ENCODE data around the gene IL4R.

Gene IL4R

GRCh38 chr16:27310576-27311447 lies 3.0 kb upstream of the IL4R start:
- Histone ChIP-seq H4K20me1 (ENCODE audit: insufficient read depth, low read length) (no peaks in the 10 kb centered on the region), H3F3A (ENCODE audit: insufficient read depth, low read length) (no peaks in the 10 kb centered on the region), H3K27ac (ENCODE audit: low read length) (no peak overlapping the region), H3K9ac (ENCODE audit: low read length) (no peak overlapping the region), H3K27me3 (replicated peaks; ENCODE audit: insufficient read depth, low read length) (no peaks in the 10 kb centered on the region), H3K79me2 (ENCODE audit: low read length) (no peaks in the 10 kb centered on the region), H3K4me2 (ENCODE audit: low read depth, low read length) (no peak overlapping the region), H3K36me3 (replicated peaks; ENCODE audit: insufficient read depth, low read length) (no peaks in the 10 kb centered on the region), H3K9me3 (replicated peaks; ENCODE audit: insufficient read depth, low read length) (no peaks in the 10 kb centered on the region), H3K4me1 (ENCODE audit: low read length) (no peaks in the 10 kb centered on the region), H3K9me2 (replicated peaks; ENCODE audit: insufficient read depth, low read length) (no peaks in the 10 kb centered on the region), H2AFZ (ENCODE audit: low read length) (no peak overlapping the region), H3K4me3 (ENCODE audit: low read length) (no peak overlapping the region)
- no peak for DNase-seq
- TF ChIP-seq EZH2phosphoT487 (IDR thresholded peaks at IDR 0.05; ENCODE audit: low read length) (no peak), CTCF (IDR thresholded peaks at IDR 0.05; ENCODE audit: low read length) (no peak), EZH2 (optimal IDR thresholded peaks at IDR 0.05; ENCODE audit: low read depth, low read length) (no peak)

- H3K27me3 ChIP-seq (replicated peaks; ENCODE audit: insufficient read depth, low read length), result no peaks in the 10 kb centered on the region
- no peaks in the 10 kb centered on the region for H3K9me2 ChIP-seq (replicated peaks; ENCODE audit: insufficient read depth, low read length)
- no peaks in the 10 kb centered on the region for H4K20me1 ChIP-seq (ENCODE audit: insufficient read depth, low read length)
- no peak overlapping the region for H3K4me2 ChIP-seq (ENCODE audit: low read depth, low read length)
- H3K9ac ChIP-seq (ENCODE audit: low read length), result no peak overlapping the region
- no peak for TF ChIP-seq EZH2phosphoT487 (IDR thresholded peaks at IDR 0.05; ENCODE audit: low read length)
- TF ChIP-seq CTCF (IDR thresholded peaks at IDR 0.05; ENCODE audit: low read length), result no peak
- H3K79me2 ChIP-seq (ENCODE audit: low read length), result no peaks in the 10 kb centered on the region
- DNase-seq, result no peak
- no peak overlapping the region for H3K27ac ChIP-seq (ENCODE audit: low read length)
- H3K36me3 ChIP-seq (replicated peaks; ENCODE audit: insufficient read depth, low read length), result no peaks in the 10 kb centered on the region
- no peaks in the 10 kb centered on the region for H3K4me1 ChIP-seq (ENCODE audit: low read length)
- no peaks in the 10 kb centered on the region for H3K9me3 ChIP-seq (replicated peaks; ENCODE audit: insufficient read depth, low read length)
- H3K4me3 ChIP-seq (ENCODE audit: low read length), result no peak overlapping the region
- no peaks in the 10 kb centered on the region for H3F3A ChIP-seq (ENCODE audit: insufficient read depth, low read length)
- H2AFZ ChIP-seq (ENCODE audit: low read length), result no peak overlapping the region
Observed at GRCh38 chr16:27311448-27311830, 2.3 kb upstream of the IL4R start.

- DNase-seq, result no peak
- Histone ChIP-seq H2AFZ (ENCODE audit: low read length) (no peak overlapping the region), H3K79me2 (ENCODE audit: low read length) (no peaks in the 10 kb centered on the region), H3K4me2 (ENCODE audit: low read depth, low read length) (no peak overlapping the region), H3F3A (ENCODE audit: insufficient read depth, low read length) (no peaks in the 10 kb centered on the region), H3K9me2 (replicated peaks; ENCODE audit: insufficient read depth, low read length) (no peaks in the 10 kb centered on the region), H4K20me1 (ENCODE audit: insufficient read depth, low read length) (no peaks in the 10 kb centered on the region), H3K4me1 (ENCODE audit: low read length) (no peaks in the 10 kb centered on the region), H3K9ac (ENCODE audit: low read length) (no peak overlapping the region), H3K9me3 (replicated peaks; ENCODE audit: insufficient read depth, low read length) (no peaks in the 10 kb centered on the region), H3K27me3 (replicated peaks; ENCODE audit: insufficient read depth, low read length) (no peaks in the 10 kb centered on the region), H3K27ac (ENCODE audit: low read length) (no peak overlapping the region), H3K36me3 (replicated peaks; ENCODE audit: insufficient read depth, low read length) (no peaks in the 10 kb centered on the region), H3K4me3 (ENCODE audit: low read length) (no peak overlapping the region)
- TF ChIP-seq EZH2phosphoT487 (IDR thresholded peaks at IDR 0.05; ENCODE audit: low read length), result no peak
- no peak for TF ChIP-seq EZH2 (optimal IDR thresholded peaks at IDR 0.05; ENCODE audit: low read depth, low read length)
- no peak for TF ChIP-seq CTCF (IDR thresholded peaks at IDR 0.05; ENCODE audit: low read length)
Observed at GRCh38 chr16:27311897-27312303, 1.9 kb upstream of the IL4R start.
